Aorta (tissue), 5 donors: ENCODE measurements around the gene CSGALNACT2. TPM values are rescaled to one million over a fixed set of nuclear protein-coding genes. Genes with fewer than 3 reads are reported as not detected.

Source experiments
- ATAC-seq: fragments of 200-7000 bp; cut with Tn5 transposase; one replicate; pipeline ENCODE4 v1.9.1; 2022; ENCODE audit warnings: moderate library complexity; ENCODE audit not compliant: low FRiP score
- DNase-seq, 2 donors: peaks; one replicate each; pipeline ENCODE4 v3.0.0-alpha.2; 2020
- H3K27ac ChIP-seq, 2 donors: one replicate each; pipeline ENCODE4 v1.5.1; 2013; ENCODE audit warnings: low read length in 2 of 2, mild to moderate bottlenecking in 2 of 2, moderate library complexity in 2 of 2, control low read depth in 1 of 2, inconsistent platforms in 1 of 2, low read depth in 1 of 2
- H3K27me3 ChIP-seq, 2 donors: one replicate each; pipeline ENCODE4 v1.6.1; 2013; ENCODE audit warnings: control low read depth in 1 of 2, low read length in 1 of 2, mild to moderate bottlenecking in 1 of 2, moderate library complexity in 1 of 2; ENCODE audit not compliant: insufficient read depth in 2 of 2, control insufficient read depth in 1 of 2
- H3K36me3 ChIP-seq, 2 donors: one replicate each; pipeline ENCODE4 v1.6.1; 2013; ENCODE audit warnings: control low read depth in 1 of 2, low read length in 1 of 2, mild to moderate bottlenecking in 1 of 2; ENCODE audit not compliant: insufficient read depth in 2 of 2, control insufficient read depth in 1 of 2
- H3K4me1 ChIP-seq, 2 donors: one replicate each; pipeline ENCODE4 v1.6.1; 2013; ENCODE audit warnings: low read length in 2 of 2, control low read depth in 1 of 2, mild to moderate bottlenecking in 1 of 2, moderate library complexity in 1 of 2; ENCODE audit not compliant: insufficient read depth in 2 of 2, control insufficient read depth in 1 of 2
- H3K4me3 ChIP-seq, 2 donors: one replicate each; pipeline ENCODE4 v1.5.1; 2013; ENCODE audit warnings: low read length in 2 of 2, control low read depth in 1 of 2, mild to moderate bottlenecking in 1 of 2
- H3K9me3 ChIP-seq: one replicate; pipeline ENCODE4 v1.6.1; 2013; ENCODE audit warnings: mild to moderate bottlenecking, low read length; ENCODE audit not compliant: control insufficient read depth
- WGBS, 2 donors: extraction: QIAGEN DNeasy Blood & Tissue Kit; methylation state at CpG; one replicate each; pipeline ENCODE4 v1.1.7; 2013; 5-methylcytosine and 5-hydroxymethylcytosine counted together
- intact Hi-C, 2 donors: fragments of 100-400 bp; cut with DNase I; formaldehyde crosslinking; loops; one replicate each; pipeline versions ENCODE4 v1.14.2 to v1.15.0; 2022
- polyA plus RNA-seq, 2 donors: library from polyadenylated mRNA; stranded (reverse); fragments of 200-250 nt; gene quantifications; one replicate each; pipeline ENCODE4 v1.2.3, GENCODE V29; 2013
- total RNA-seq, 2 donors: library from RNA; stranded (reverse); fragmentation: NEBNext Ultra II Directional; extraction: Animal tissue kit (Norgen Biotek cat#: 25700); gene quantifications; one replicate each; pipeline ENCODE4 v1.2.1, GENCODE V29; 2021
- donor health status: healthy with polysubstance abuse.
- donor health status: Bipolar disorder and iron deficiency.
- donor health status: DM: no; HTN: no; CAD: no.
- donor health status: DM: no; HTN: no; CAD: no.
- donor health status: DM: yes; HTN: yes; CAD: no.

Gene CSGALNACT2
- total and polyA plus RNA-seq, 4 donors = 18.2 to 35.8 (median 26.4) TPM

DNA sequence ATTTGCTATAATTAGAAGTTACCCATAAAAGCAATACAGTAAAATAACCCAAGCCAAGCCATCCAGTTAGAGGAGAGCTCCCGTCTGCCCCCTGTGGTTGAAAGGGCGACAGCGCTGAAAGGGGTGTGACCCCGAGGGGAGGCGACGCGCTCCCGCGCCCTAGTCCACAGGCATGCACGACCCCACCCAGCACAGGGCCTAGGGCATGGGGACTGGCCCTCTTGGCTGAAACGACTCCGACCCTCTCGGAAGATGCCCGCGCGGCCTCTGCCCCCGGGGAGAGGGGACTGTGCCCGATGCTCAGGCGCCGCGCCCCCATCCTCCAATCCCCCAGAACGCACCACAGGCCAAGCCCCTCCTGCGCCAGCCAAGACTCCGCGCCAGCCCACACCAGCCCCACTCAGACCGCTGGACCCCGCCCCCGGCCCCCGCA is 64.0 kb downstream of the CSGALNACT2 start:
- ATAC-seq (no peak), DNase-seq (peak in 1 of 2 donors; percentile 76)
- Histone ChIP-seq H3K4me1 (no peaks in the 10 kb centered on the region), H3K27ac (no peak overlapping the region), H3K4me3 (no peak overlapping the region), H3K9me3 (no peaks in the 10 kb centered on the region), H3K27me3 (no peaks in the 10 kb centered on the region), H3K36me3 (no peaks in the 10 kb centered on the region)
- WGBS, 2 donors = 1 to 3% methylated on average over 24 to 29 of the region's 29 CpGs
- intact Hi-C loops = no loop called here

DNA sequence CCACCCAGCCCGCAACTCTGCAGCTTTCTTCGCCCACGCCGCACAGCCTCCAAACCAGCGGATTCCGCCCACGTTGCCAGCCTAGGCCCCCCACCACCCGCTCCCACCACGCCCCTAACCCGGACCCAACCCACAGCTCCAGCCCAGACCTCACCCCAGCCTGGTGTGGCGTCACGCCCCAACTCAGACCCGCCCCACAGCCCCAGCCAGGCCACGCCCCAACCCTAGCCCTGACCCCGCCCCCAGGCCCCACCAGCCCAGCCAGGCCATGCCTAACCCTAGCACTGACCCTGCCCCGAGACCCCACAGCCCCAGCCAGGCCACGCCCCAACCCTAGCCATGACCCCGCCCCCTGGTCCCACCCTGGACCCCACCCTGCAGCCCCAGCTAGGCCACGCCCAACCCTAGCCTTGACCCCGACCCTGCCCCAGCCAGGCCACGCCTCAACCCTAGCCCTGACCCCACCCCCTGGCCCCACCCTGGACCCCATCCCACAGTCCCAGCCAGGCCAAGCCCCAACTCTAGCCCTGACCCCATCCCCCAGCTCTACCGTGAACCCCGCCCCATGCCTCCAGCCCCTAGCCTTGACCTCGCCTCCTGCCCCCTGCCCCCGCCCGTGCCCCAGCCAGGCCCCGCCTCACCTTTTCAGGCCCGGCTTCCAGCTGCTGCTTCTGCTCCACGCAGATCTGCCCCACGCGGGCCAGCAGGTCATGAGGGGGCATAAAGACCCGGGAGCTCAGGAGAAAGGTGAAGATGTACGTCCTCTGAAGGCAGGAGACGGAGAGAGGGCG is 64.6 kb downstream of the CSGALNACT2 start:
- H3K27ac ChIP-seq = no peak overlapping the region
- H3K9me3 ChIP-seq = no peaks in the 10 kb centered on the region
- DNase-seq (peak; percentile 61 to 83), ATAC-seq (peak; percentile 26)
- no peaks in the 10 kb centered on the region for H3K36me3 ChIP-seq
- no peaks in the 10 kb centered on the region for H3K4me1 ChIP-seq
- intact Hi-C loops = no loop called here
- no peaks in the 10 kb centered on the region for H3K27me3 ChIP-seq
- 22 to 23% methylated on average over 27 to 35 of the region's 35 CpGs for WGBS, 2 donors
- H3K4me3 ChIP-seq = no peak overlapping the region

DNA sequence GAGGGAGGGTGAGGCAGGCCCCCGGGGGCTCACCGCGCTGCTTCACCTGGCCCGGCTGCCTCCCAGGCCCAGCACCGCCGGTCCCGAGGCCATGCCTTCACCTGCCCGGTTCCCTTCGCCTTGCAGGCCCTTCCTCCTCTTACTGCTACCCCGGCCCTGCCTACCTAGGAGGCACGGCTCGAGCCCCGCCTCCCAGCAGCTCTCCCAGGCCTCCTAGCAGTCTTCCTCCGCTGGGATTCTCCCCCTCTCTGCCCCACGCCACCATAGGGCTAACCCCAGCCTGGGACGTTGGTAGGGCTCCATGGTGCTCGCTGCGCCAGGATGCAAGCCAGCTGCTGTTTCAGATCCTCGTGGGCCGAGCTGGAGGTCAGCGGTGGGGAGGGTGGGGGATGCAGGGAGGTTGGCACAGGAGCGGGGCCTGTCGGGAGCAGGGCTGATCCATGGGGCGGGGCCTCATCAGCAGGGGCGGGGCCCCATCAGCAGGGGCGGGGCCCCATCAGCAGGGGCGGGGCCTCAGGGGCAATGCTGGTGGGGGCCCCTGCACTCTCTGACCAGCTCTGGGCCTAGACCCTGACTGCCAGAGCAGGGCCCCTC is 65.3 kb downstream of the CSGALNACT2 start:
- peak; percentile 58 to 77 for DNase-seq
- Histone ChIP-seq H3K4me1 (no peaks in the 10 kb centered on the region), H3K4me3 (no peak overlapping the region), H3K36me3 (no peaks in the 10 kb centered on the region), H3K9me3 (no peaks in the 10 kb centered on the region), H3K27ac (no peak overlapping the region), H3K27me3 (no peaks in the 10 kb centered on the region)
- WGBS, 2 donors = 57 to 60% methylated on average over 22 to 27 of the region's 27 CpGs
- peak; percentile 2 for ATAC-seq
- intact Hi-C loops = no loop called here

DNA sequence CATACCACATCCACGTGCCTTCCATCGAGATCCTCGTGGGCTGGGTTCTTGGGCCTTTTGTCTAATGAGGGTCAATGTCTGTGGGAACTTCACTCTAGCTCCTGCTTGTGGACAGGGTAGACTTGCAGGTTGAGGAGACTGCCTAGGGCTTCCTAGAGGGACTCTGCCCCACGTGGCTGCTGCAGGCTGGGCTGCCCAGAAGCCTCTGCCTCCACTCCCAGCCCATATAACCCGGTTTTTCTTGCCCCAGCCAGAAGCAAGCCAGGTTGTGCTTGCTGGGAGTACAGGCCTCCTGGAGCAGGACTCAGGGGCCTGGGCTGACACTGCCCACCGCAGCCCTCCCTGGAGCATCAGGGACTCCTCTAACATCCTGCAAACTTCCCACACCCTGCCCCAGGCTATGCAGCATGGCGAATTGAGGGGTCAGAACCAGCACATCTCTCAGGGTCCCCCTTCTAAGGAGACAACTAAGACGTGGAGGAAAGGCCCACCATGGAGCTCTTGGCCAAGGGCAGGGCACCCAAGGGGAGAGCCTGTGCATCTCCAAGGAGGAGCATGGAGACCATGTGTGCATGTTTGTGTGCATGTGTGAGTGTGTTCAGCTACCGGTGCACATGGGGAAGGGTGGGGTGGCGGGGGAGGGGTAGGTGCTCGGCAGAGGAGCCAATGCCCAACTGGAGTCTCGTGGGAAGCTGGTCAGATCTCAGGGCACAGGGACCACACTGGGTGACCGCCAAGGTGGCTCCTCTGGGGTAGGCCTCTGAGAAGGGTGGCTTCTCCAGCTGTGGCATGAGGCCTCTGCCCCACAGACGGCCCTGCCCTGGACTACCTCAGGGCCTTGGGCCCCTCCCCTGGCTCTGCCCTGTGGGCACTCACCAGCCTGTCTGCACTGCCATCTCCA is 66.0 kb downstream of the CSGALNACT2 start:
- Histone ChIP-seq H3K4me1 (no peaks in the 10 kb centered on the region), H3K27me3 (no peaks in the 10 kb centered on the region), H3K9me3 (no peaks in the 10 kb centered on the region), H3K4me3 (no peak overlapping the region), H3K27ac (no peak overlapping the region), H3K36me3 (no peaks in the 10 kb centered on the region)
- DNase-seq (peak; percentile 44 to 71), ATAC-seq (no peak)
- intact Hi-C loops = no loop called here
- 83 to 85% methylated on average over 14 of the region's 14 CpGs for WGBS, 2 donors

DNA sequence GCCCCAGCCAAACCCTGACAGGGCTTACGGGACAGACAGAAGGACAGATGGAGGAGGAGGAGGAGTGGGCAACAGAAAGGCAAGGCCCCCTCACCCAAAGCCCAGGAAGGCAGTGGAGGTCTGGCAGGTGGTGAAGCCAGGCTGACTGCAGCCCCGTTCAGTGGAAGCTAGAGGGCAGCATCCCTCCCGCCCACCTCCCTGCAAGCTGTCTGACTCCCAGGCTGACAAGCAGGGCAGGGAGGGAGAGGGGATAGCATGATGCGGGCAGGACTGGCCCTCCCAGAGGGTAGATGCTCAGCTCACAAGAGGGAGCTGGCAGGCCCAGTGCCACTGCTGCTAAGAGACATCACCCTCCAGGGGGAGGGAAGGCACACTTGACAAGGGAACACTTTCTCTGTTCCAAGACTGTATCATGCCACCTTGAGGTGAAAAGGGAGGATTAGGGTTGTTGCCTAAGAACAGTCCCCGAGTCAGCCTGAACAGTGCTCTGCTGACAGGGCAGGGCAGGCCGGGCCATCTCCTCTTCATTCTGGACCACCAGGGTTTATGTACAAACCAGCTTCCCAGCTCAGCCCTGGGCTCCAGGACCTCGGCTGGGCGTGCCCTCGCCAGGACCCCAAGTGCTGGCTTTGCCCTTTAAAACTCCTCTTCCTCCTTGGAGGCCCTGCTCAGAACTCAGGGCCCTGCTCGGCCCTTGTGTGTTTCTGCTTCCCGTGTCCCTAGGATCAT is 66.9 kb downstream of the CSGALNACT2 start:
- no peak for ATAC-seq
- peak; percentile 59 to 73 for DNase-seq
- Histone ChIP-seq H3K9me3 (no peaks in the 10 kb centered on the region), H3K36me3 (no peaks in the 10 kb centered on the region), H3K4me3 (no peak overlapping the region), H3K27ac (no peak overlapping the region), H3K4me1 (no peaks in the 10 kb centered on the region), H3K27me3 (no peaks in the 10 kb centered on the region)
- intact Hi-C loops = no loop called here
- WGBS, 2 donors = 70 to 71% methylated on average over 11 of the region's 11 CpGs

DNA sequence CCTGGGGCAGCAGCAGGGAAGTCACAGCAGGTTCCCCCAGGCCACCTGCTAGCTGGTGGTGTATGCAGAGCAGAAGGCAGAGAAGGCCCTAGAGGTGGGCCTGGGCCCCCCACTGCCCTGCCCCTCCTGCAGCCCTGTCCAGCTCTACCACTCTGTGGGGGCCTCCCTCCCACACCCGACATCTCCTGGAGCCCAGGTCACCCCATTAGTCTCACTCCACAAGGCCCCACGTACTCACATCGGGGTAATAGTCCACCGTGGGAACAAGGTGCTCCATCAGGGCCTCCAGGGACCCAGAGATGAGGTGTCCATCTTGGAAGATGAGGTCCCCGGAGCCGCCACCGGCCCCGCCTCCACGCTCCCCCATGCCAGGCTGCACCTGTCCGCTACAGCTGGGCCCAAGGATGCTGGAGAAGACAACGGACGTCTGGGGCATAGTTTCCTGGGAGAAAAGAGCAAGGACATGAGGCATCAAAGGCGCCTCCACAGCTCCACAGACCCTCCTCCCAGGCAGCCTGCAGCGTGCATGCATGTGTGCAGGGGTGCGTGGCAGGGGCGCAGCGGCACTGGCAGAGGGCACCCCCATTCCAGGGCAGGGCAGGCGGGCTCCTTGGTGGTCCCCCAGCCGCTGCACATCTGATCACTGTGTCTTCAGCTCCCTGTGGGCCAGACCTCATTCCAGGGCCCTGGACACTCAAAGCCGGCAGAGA is 67.6 kb downstream of the CSGALNACT2 start:
- Histone ChIP-seq H3K27ac (no peak overlapping the region), H3K36me3 (no peaks in the 10 kb centered on the region), H3K4me1 (no peaks in the 10 kb centered on the region), H3K27me3 (no peaks in the 10 kb centered on the region), H3K9me3 (no peaks in the 10 kb centered on the region), H3K4me3 (no peak overlapping the region)
- ATAC-seq = no peak
- intact Hi-C loops = no loop called here
- WGBS, 2 donors = 93 to 95% methylated on average over 20 of the region's 20 CpGs
- peak; percentile 48 to 67 for DNase-seq

DNA sequence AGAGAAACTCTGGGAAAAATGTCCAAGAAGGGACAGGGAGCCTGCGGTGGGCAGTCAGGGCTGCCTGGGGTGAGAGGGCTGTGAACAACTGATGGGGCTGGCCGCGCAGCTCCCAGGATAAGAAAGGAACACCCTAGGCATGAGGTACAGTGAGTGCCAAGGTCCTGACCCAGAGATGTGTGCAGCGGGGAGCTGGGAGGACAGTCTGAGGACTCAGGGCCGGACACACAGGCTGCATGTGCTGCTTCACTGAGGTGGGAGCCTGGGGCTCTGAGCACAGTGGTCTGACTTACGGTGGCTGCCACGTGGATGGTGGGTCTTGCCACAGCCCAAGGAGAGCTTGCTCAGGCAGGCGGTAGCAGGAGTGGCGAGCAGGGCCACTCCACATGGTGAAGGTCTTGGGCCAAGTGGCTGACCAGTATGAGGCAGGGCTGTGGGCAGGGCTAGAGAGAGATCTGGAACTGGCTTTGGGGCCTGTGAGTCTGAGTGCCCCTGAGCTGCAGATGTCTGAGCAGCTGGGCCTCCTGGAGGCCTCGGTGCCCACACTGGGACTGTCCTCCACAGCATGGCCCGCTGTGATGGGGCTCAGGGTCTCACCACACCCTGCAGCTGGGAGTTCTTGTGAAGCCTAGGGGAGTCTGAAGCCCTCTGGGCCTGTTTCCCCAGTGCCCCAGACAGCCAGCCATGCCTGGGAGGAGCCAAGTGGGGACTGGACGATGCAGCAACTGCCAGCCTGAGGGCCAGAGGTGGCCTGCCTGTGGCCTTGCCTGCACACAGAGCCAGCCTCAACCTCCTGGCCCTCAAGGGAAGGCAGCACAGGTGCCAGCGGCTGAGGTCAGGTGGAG is 68.4 kb downstream of the CSGALNACT2 start:
- no peaks in the 10 kb centered on the region for H3K27me3 ChIP-seq
- WGBS, 2 donors = 92 to 94% methylated on average over 13 of the region's 13 CpGs
- H3K4me1 ChIP-seq = no peaks in the 10 kb centered on the region
- DNase-seq (peak; percentile 34 to 66), ATAC-seq (no peak)
- no peaks in the 10 kb centered on the region for H3K9me3 ChIP-seq
- no peaks in the 10 kb centered on the region for H3K36me3 ChIP-seq
- intact Hi-C loops = no loop called here
- H3K27ac ChIP-seq = no peak overlapping the region
- no peak overlapping the region for H3K4me3 ChIP-seq
